Chondrocyte (in vitro differentiated cells): ENCODE results near the gene OR10J1. TPM values are rescaled to one million over a fixed set of nuclear protein-coding genes. Genes with fewer than 3 reads are reported as not detected.

Experiments used
- DNase-seq: peaks from one replicate; pipeline ENCODE4 v3.0.0; 2021; ENCODE audit warnings: mixed read lengths, low spot score
- H3K27ac Mint-ChIP-seq: one replicate; pipeline ENCODE4 v1.8.0; 2021; ENCODE audit warnings: mild to moderate bottlenecking, moderate library complexity, mixed read lengths; ENCODE audit not compliant: unreplicated experiment
- H3K27me3 Mint-ChIP-seq: 2 replicates; pipeline ENCODE4 v1.8.0; 2021; ENCODE audit warnings: low read depth, mixed read lengths
- H3K36me3 Mint-ChIP-seq: 2 replicates; pipeline ENCODE4 v1.8.0; 2021; ENCODE audit warnings: low read depth, mixed read lengths
- H3K4me1 Mint-ChIP-seq: 2 replicates; pipeline ENCODE4 v1.8.0; 2021; ENCODE audit warnings: low read depth, mild to moderate bottlenecking, mixed read lengths
- H3K4me3 Mint-ChIP-seq: one replicate; pipeline ENCODE4 v1.8.0; 2021; ENCODE audit warnings: mild to moderate bottlenecking, moderate library complexity, mixed read lengths; ENCODE audit not compliant: unreplicated experiment
- H3K9me3 Mint-ChIP-seq: 2 replicates; pipeline ENCODE4 v1.8.0; 2021; ENCODE audit warnings: low read depth, mixed read lengths
- total RNA-seq: library from RNA; stranded (reverse); gene quantifications from 3 replicates; pipeline ENCODE4 v1.2.1, GENCODE V29; 2021
- TF ChIP-seq, protein P1 (sequence below): fragments of 200-600 bp; sonication (generic); IDR thresholded peaks from 2 replicates; pipeline ENCODE4 v1.5.0; 2021; ENCODE audit warnings: antibody characterized with exemption, mild to moderate bottlenecking, moderate library complexity

OR10J1 gene
- total RNA-seq, 1 donor from 2014 or later = not detected

DNA sequence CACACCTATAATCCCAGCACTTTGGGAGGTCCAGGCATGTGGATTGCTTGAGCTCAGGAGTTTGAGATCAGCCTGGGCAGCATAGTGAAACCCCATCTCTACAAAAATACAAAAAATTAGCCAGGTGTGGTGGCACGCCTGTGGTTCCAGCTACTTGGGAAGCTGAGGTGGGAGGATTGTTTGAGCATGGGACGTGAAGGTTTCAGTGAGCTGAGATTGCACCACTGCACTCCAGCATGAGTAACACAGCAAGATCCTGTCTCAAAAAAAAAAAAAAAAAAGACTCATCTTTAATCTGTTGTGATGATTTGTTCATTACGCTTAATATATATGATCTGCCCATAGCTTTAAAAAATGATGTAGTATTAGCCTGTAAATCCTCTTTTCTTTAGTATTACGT lies 44.0 kb downstream of the OR10J1 start:
- DNase-seq = no peak
- Mint-ChIP-seq H3K36me3 (no peaks in the 10 kb centered on the region), H3K4me1 (no peaks in the 10 kb centered on the region), H3K27me3 (peaks cover 3% of the 10 kb centered on the region), H3K27ac (no peak overlapping the region), H3K9me3 (peaks cover 14% of the 10 kb centered on the region), H3K4me3 (no peak overlapping the region)
- TF ChIP-seq, protein P1, sequence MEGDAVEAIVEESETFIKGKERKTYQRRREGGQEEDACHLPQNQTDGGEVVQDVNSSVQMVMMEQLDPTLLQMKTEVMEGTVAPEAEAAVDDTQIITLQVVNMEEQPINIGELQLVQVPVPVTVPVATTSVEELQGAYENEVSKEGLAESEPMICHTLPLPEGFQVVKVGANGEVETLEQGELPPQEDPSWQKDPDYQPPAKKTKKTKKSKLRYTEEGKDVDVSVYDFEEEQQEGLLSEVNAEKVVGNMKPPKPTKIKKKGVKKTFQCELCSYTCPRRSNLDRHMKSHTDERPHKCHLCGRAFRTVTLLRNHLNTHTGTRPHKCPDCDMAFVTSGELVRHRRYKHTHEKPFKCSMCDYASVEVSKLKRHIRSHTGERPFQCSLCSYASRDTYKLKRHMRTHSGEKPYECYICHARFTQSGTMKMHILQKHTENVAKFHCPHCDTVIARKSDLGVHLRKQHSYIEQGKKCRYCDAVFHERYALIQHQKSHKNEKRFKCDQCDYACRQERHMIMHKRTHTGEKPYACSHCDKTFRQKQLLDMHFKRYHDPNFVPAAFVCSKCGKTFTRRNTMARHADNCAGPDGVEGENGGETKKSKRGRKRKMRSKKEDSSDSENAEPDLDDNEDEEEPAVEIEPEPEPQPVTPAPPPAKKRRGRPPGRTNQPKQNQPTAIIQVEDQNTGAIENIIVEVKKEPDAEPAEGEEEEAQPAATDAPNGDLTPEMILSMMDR = no peak

Other genes starting within 250 kb of the OR10J1 start
- not detected in 3 replicates for gene ACKR1, start 234.8 kb upstream of the OR10J1 start, total RNA-seq
- gene FCER1A, start 137.4 kb upstream of the OR10J1 start, total RNA-seq = not detected in 3 replicates
- gene OR10J4, start 7.5 kb upstream of the OR10J1 start, total RNA-seq = not detected in 3 replicates
- gene OR10J5, start 96.3 kb downstream of the OR10J1 start, total RNA-seq = not detected in 3 replicates
- not detected in 3 replicates for gene APCS, start 148.1 kb downstream of the OR10J1 start, total RNA-seq